Measurements from ENCODE around the gene ACTN2. TPM values are rescaled to one million over a fixed set of nuclear protein-coding genes. Genes with fewer than 3 reads are reported as not detected.

The ACTN2 gene
- total RNA-seq, 1 donor from 2014 or later: 0.52 TPM

- Mint-ChIP-seq H3K27ac (no peak overlapping the region), H3K4me1 (no peaks in the 10 kb centered on the region)
- no peaks in the 10 kb centered on the region for H3K4me1 ChIP-seq
Observed at GRCh38 chr1:236761397-236762132, 75.3 kb downstream of the ACTN2 start.

GRCh38 chr1:236762410-236762809 lies 76.1 kb downstream of the ACTN2 start:
- Histone ChIP-seq H3K36me3 (no peaks in the 10 kb centered on the region), H2AFZ (replicated peaks) (no peak overlapping the region), H3K9me3 (ENCODE audit: low read depth) (no peaks in the 10 kb centered on the region), H3K4me1 (no peaks in the 10 kb centered on the region), H3K27ac (no peak overlapping the region), H3F3A (ENCODE audit: low read depth) (no peaks in the 10 kb centered on the region), H3K79me2 (ENCODE audit: low read depth) (no peaks in the 10 kb centered on the region), H3K4me3 (no peak overlapping the region), H3K9ac (no peak overlapping the region), H3K27me3 (no peaks in the 10 kb centered on the region), H4K20me1 (ENCODE audit: low read depth) (no peaks in the 10 kb centered on the region), H3K4me2 (no peak overlapping the region)
- Mint-ChIP-seq H3K4me3 (no peak overlapping the region), H3K9me3 (no peaks in the 10 kb centered on the region), H3K36me3 (no peaks in the 10 kb centered on the region), H3K27ac (no peak overlapping the region), H3K27me3 (ENCODE audit: insufficient read depth, low read depth) (no peaks in the 10 kb centered on the region), H3K4me1 (peaks cover 2% of the 10 kb centered on the region)
- no peak for DNase-seq (ENCODE audit: low spot score)
- TF ChIP-seq EZH2phosphoT487 (IDR thresholded peaks at IDR 0.05): no peak
- no peak for TF ChIP-seq EZH2 (IDR thresholded peaks at IDR 0.05)
- no peak for TF ChIP-seq CTCF (IDR thresholded peaks at IDR 0.05)

More at GRCh38 chr1:236761397-236762132, 75.3 kb downstream of the ACTN2 start:
- no peak overlapping the region for H2AFZ ChIP-seq (replicated peaks)
- DNase-seq (ENCODE audit: low spot score): no peak
- no peaks in the 10 kb centered on the region for H3K36me3 Mint-ChIP-seq
- H3K36me3 ChIP-seq: no peaks in the 10 kb centered on the region
- H3K9me3 ChIP-seq (ENCODE audit: low read depth): no peaks in the 10 kb centered on the region
- no peaks in the 10 kb centered on the region for H3F3A ChIP-seq (ENCODE audit: low read depth)
- no peak overlapping the region for H3K4me2 ChIP-seq
- TF ChIP-seq CTCF (IDR thresholded peaks at IDR 0.05) (no peak), EZH2phosphoT487 (IDR thresholded peaks at IDR 0.05) (no peak), EZH2 (IDR thresholded peaks at IDR 0.05) (no peak)
- no peaks in the 10 kb centered on the region for H3K79me2 ChIP-seq (ENCODE audit: low read depth)
- no peaks in the 10 kb centered on the region for H3K27me3 Mint-ChIP-seq (ENCODE audit: insufficient read depth, low read depth)
- H4K20me1 ChIP-seq (ENCODE audit: low read depth): no peaks in the 10 kb centered on the region
- H3K27ac ChIP-seq: no peak overlapping the region
- H3K4me3 Mint-ChIP-seq: no peak overlapping the region
- no peak overlapping the region for H3K4me3 ChIP-seq
- H3K9me3 Mint-ChIP-seq: no peaks in the 10 kb centered on the region
- H3K27me3 ChIP-seq: no peaks in the 10 kb centered on the region
- H3K9ac ChIP-seq: no peak overlapping the region

GRCh38 chr1:236765831-236766230 lies 79.5 kb downstream of the ACTN2 start:
- H3K9me3 Mint-ChIP-seq: no peaks in the 10 kb centered on the region
- no peaks in the 10 kb centered on the region for H4K20me1 ChIP-seq (ENCODE audit: low read depth)
- no peak for DNase-seq (ENCODE audit: low spot score)
- TF ChIP-seq EZH2 (IDR thresholded peaks at IDR 0.05) (no peak), EZH2phosphoT487 (IDR thresholded peaks at IDR 0.05) (no peak), CTCF (IDR thresholded peaks at IDR 0.05) (no peak)
- H3K36me3 ChIP-seq: no peaks in the 10 kb centered on the region
- H3K9ac ChIP-seq: no peak overlapping the region
- no peaks in the 10 kb centered on the region for H3K79me2 ChIP-seq (ENCODE audit: low read depth)
- H3F3A ChIP-seq (ENCODE audit: low read depth): no peaks in the 10 kb centered on the region
- no peak overlapping the region for H3K4me3 Mint-ChIP-seq
- no peaks in the 10 kb centered on the region for H3K4me1 ChIP-seq
- no peak overlapping the region for H2AFZ ChIP-seq (replicated peaks)
- H3K36me3 Mint-ChIP-seq: no peaks in the 10 kb centered on the region
- no peaks in the 10 kb centered on the region for H3K9me3 ChIP-seq (ENCODE audit: low read depth)
- no peak overlapping the region for H3K4me3 ChIP-seq
- H3K4me2 ChIP-seq: no peak overlapping the region
- H3K27me3 Mint-ChIP-seq (ENCODE audit: insufficient read depth, low read depth): no peaks in the 10 kb centered on the region
- no peak overlapping the region for H3K27ac Mint-ChIP-seq
- H3K27ac ChIP-seq: no peak overlapping the region
- peaks cover 15% of the 10 kb centered on the region for H3K4me1 Mint-ChIP-seq
- H3K27me3 ChIP-seq: no peaks in the 10 kb centered on the region

Measured in neural progenitor cell (in vitro differentiated cells).